Osteoblast (primary cell): ENCODE measurements around the gene SPATA16. TPM values are rescaled to one million over a fixed set of nuclear protein-coding genes. Genes with fewer than 3 reads are reported as not detected.

ENCODE experiments used
- DNase-seq: peaks from one replicate; pipeline ENCODE4 v3.0.0; 2011; ENCODE audit warnings: low spot score, mixed read lengths; ENCODE audit not compliant: insufficient read length; ENCODE audit errors: missing footprints
- H2AFZ ChIP-seq: 2 replicates; pipeline ENCODE4 v1.6.0; 2011; ENCODE audit warnings: mild to moderate bottlenecking, low read length
- H3K27ac ChIP-seq: 2 replicates; pipeline ENCODE4 v1.5.1; 2011; ENCODE audit warnings: mild to moderate bottlenecking, low read depth, low read length, moderate library complexity
- H3K27me3 ChIP-seq: 2 replicates; pipeline ENCODE4 v1.6.0; 2012; ENCODE audit warnings: mild to moderate bottlenecking, control low read depth, inconsistent platforms, low read length, moderate library complexity; ENCODE audit not compliant: insufficient read depth
- H3K36me3 ChIP-seq: 2 replicates; pipeline ENCODE4 v1.5.1; 2011; ENCODE audit warnings: mild to moderate bottlenecking, low read length, control low read depth, moderate library complexity; ENCODE audit not compliant: insufficient read depth
- H3K4me1 ChIP-seq: 2 replicates; pipeline ENCODE4 v1.5.1; 2011; ENCODE audit warnings: mild to moderate bottlenecking, low read length, control low read depth, moderate library complexity; ENCODE audit not compliant: insufficient read depth
- H3K4me2 ChIP-seq: 2 replicates; pipeline ENCODE4 v1.6.0; 2011; ENCODE audit warnings: mild to moderate bottlenecking, low read length; ENCODE audit not compliant: insufficient read depth
- H3K4me3 ChIP-seq: fragments of 200-600 bp; sonication (generic); 3 replicates; pipeline ENCODE4 v1.5.1; 2012; ENCODE audit warnings: mild to moderate bottlenecking, low read length, inconsistent platforms; ENCODE audit not compliant: insufficient read depth
- H3K79me2 ChIP-seq: 2 replicates; pipeline ENCODE4 v1.6.0; 2012; ENCODE audit warnings: mild to moderate bottlenecking, low read length, control low read depth, inconsistent platforms; ENCODE audit not compliant: insufficient read depth
- H3K9me3 ChIP-seq: 2 replicates; pipeline ENCODE4 v1.5.1; 2011; ENCODE audit warnings: low read depth, low read length, control low read depth
- H4K20me1 ChIP-seq: 2 replicates; pipeline ENCODE4 v1.6.0; 2012; ENCODE audit warnings: mild to moderate bottlenecking, low read length, control low read depth; ENCODE audit not compliant: insufficient read depth
- CTCF ChIP-seq: IDR thresholded peaks from 2 replicates; pipeline ENCODE4 v1.5.1; 2011; ENCODE audit warnings: mild to moderate bottlenecking, low read depth, low read length, moderate library complexity; ENCODE audit errors: extremely low read depth
- total RNA-seq: library from RNA; depleted of rRNA; stranded (reverse); fragments of >200 nt; gene quantifications from 2 replicates; pipeline ENCODE4 v1.2.3, GENCODE V29; 2012

Gene SPATA16
- total RNA-seq, 1 donor: not detected

DNA sequence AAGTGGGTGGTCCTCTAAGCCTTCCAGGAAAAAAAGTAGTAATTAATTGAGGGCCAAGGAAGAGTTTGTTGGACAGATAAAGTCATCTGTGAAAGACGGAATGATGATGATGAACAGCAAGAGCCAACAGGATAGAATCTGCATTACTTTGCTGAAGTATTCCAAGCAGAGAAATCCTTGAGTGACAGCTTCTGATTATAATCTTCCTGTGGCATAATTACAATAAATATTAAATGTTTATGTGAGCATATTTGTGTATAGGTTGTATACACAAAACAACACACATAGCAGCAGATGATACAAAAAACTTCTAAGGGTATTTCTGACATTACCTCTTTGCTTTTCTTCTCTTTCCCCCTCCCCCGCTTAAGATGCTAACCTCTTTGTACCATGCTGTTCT, 147.6 kb downstream of the SPATA16 start:
- no peak overlapping the region for H3K27ac ChIP-seq
- H3K36me3 ChIP-seq: no peaks in the 10 kb centered on the region
- H3K9me3 ChIP-seq: no peaks in the 10 kb centered on the region
- H3K79me2 ChIP-seq: no peaks in the 10 kb centered on the region
- no peak for TF ChIP-seq CTCF
- no peaks in the 10 kb centered on the region for H4K20me1 ChIP-seq
- H3K4me3 ChIP-seq: no peak overlapping the region
- no peak overlapping the region for H3K4me2 ChIP-seq
- H3K4me1 ChIP-seq: no peaks in the 10 kb centered on the region
- no peaks in the 10 kb centered on the region for H3K27me3 ChIP-seq
- no peak for DNase-seq
- no peak overlapping the region for H2AFZ ChIP-seq

DNA sequence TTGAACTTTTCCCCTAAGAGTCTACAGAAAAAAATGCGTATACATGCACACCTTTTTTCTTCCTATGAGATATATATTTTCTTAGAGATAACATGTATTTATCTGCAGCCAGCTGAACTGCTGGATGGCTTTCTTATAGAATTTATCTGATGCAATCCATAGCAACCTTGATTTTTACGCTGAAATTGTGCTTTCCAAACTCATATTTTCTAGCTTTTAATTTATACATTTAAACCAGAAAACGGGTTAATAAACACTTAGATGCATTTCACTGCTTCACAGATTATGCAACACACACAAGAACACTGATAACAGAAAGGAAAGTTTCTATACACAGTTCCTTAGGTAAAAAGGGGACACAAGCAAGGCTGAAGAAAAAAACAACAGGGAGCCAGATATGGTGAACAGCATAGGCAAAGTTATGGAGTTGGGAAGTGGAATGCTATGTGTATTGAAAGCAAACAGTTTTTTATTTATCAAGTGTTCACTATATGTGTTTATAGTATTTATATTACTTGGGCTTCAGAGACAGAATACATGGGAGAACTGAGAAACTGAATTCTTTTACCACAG, 149.5 kb downstream of the SPATA16 start:
- no peak for DNase-seq
- H3K36me3 ChIP-seq: no peaks in the 10 kb centered on the region
- no peak overlapping the region for H3K4me3 ChIP-seq
- H3K27ac ChIP-seq: no peak overlapping the region
- no peaks in the 10 kb centered on the region for H3K4me1 ChIP-seq
- no peaks in the 10 kb centered on the region for H3K79me2 ChIP-seq
- no peak overlapping the region for H3K4me2 ChIP-seq
- TF ChIP-seq CTCF: no peak
- H3K27me3 ChIP-seq: no peaks in the 10 kb centered on the region
- no peaks in the 10 kb centered on the region for H3K9me3 ChIP-seq
- no peaks in the 10 kb centered on the region for H4K20me1 ChIP-seq
- H2AFZ ChIP-seq: no peak overlapping the region

DNA sequence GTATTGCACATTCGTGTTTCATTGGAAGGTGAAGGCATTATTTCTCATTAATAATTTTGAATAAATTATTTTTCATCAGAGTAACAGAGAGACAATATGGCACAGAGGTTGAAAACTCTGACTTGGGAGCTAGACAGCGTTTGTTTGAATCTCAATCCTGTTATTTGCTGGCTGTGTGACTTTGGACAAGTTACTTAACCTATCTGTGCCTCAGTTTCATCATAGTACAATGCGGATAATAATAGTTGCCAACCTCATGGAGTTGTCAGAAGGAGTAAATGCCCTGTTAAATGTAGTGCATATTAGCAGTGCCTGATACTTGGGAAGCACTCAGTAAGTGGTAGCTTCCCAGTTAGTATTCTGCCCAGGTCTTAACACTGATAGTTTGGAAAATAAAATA, 151.7 kb downstream of the SPATA16 start:
- no peaks in the 10 kb centered on the region for H3K79me2 ChIP-seq
- no peak overlapping the region for H3K27ac ChIP-seq
- no peak for TF ChIP-seq CTCF

GRCh38 chr3:172987273-172987672, 153.8 kb downstream of the SPATA16 start:
- H3K36me3 ChIP-seq: no peaks in the 10 kb centered on the region
- H3K4me1 ChIP-seq: no peaks in the 10 kb centered on the region
- DNase-seq: no peak
- no peaks in the 10 kb centered on the region for H3K27me3 ChIP-seq
- no peak overlapping the region for H2AFZ ChIP-seq
- no peaks in the 10 kb centered on the region for H3K79me2 ChIP-seq
- no peaks in the 10 kb centered on the region for H3K9me3 ChIP-seq
- no peak overlapping the region for H3K4me2 ChIP-seq
- no peaks in the 10 kb centered on the region for H4K20me1 ChIP-seq
- no peak for TF ChIP-seq CTCF
- H3K4me3 ChIP-seq: no peak overlapping the region
- H3K27ac ChIP-seq: no peak overlapping the region

More for the DNA sequence above, 151.7 kb downstream of the SPATA16 start:
- Histone ChIP-seq H3K36me3 (no peaks in the 10 kb centered on the region), H3K27me3 (no peaks in the 10 kb centered on the region), H3K4me1 (no peaks in the 10 kb centered on the region), H3K9me3 (no peaks in the 10 kb centered on the region), H4K20me1 (no peaks in the 10 kb centered on the region), H2AFZ (no peak overlapping the region), H3K4me3 (no peak overlapping the region), H3K4me2 (no peak overlapping the region)
- no peak for DNase-seq
